ENCODE results near the gene VPS35.

The VPS35 gene

GRCh38 chr16:46613352-46613751 is 75.6 kb downstream of the VPS35 start:
- no peak for DNase-seq (ENCODE audit: low read depth)

GRCh38 chr16:46612121-46612520 is 76.9 kb downstream of the VPS35 start:
- DNase-seq (ENCODE audit: low read depth), result no peak

DNA sequence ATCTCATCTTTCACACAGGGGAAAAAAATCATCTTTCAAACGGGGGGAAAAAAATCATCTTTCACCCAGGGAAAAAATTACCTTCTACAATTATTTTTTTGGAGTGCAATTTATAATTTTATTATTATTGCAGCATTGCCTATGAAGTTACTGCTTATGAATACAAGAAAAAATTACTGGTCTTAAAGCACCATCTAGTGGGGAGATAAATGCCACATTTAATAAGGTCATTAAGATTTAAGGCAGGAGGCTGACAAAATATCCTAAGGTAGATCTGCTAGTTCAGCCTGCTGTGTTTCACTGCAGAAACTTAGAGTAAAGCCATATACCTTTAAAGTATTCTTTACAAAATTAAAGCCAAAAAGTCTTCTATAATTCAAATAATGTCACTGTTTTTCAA is 81.4 kb downstream of the VPS35 start:
- no peak for DNase-seq (ENCODE audit: low read depth)

DNA sequence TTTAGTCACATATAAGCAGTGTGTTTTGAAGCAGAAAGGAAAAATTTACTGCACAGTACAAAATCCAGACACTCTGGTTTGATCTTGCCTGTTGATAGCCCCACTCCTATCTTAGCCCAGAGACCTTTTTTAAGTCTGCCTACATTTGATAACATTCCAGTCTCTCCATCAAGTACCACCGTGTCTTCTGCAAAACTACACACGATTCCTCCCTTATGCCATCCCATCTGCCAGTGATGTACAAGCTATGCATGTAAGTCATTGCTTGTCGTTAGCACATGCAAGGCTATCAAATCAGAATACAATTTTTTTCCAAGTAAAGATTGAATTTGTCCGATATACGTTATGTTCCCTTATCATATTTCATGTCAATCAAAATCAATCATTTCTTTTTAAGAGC is 82.7 kb downstream of the VPS35 start:
- DNase-seq (ENCODE audit: low read depth), result no peak

All from stimulated activated CD8-positive, alpha-beta memory T cell treated with anti-CD3 and anti-CD28 coated beads, Interleukin-4, amount 100 ng/mL, for 24 hours (primary cell).